Activated T-cell treated with anti-CD3 and anti-CD28 coated beads, Interleukin-2, amount 50 U/mL, for 72 hours (primary cell): Measurements from ENCODE around the gene AKR1C2. TPM values are rescaled to one million over a fixed set of nuclear protein-coding genes. Genes with fewer than 3 reads are reported as not detected.
"Not testable (repeated sequence)": the region's sequence is repeated elsewhere in the genome, so short reads cannot be mapped to it uniquely, and the experiment has no call there.

Experiments
- ATAC-seq, 2 donors: fragments of 150-1000 bp; cut with Tn5 transposase; replicated peaks in 1 of 2; 2 replicates each; pipeline ENCODE4 v1.10.0; 2021; ENCODE audit warnings: moderate library complexity in 2 of 2, mild to moderate bottlenecking in 1 of 2
- DNase-seq, 2 donors: peaks; one replicate each; pipeline ENCODE4 v3.0.0; 2021 to 2022; ENCODE audit warnings: mixed read lengths in 1 of 2
- H3K27ac Mint-ChIP-seq: one replicate; pipeline ENCODE4 v1.8.0; 2022; ENCODE audit warnings: mild to moderate bottlenecking, moderate library complexity, mixed read lengths
- H3K27me3 Mint-ChIP-seq: one replicate; pipeline ENCODE4 v1.8.0; 2022; ENCODE audit warnings: low read depth, mixed read lengths
- H3K36me3 Mint-ChIP-seq, 2 donors: one replicate each; pipeline ENCODE4 v1.8.0; 2022; ENCODE audit warnings: mixed read lengths in 2 of 2, mild to moderate bottlenecking in 1 of 2; ENCODE audit not compliant: insufficient read depth in 2 of 2
- H3K4me1 Mint-ChIP-seq: one replicate; pipeline ENCODE4 v1.8.0; 2022; ENCODE audit warnings: low read depth, mixed read lengths
- H3K4me3 Mint-ChIP-seq, 2 donors: one replicate each; pipeline ENCODE4 v1.8.0; 2022; ENCODE audit warnings: mild to moderate bottlenecking in 2 of 2, mixed read lengths in 2 of 2, moderate library complexity in 2 of 2
- H3K9me3 Mint-ChIP-seq, 2 donors: one replicate each; pipeline ENCODE4 v1.8.0; 2022; ENCODE audit warnings: mixed read lengths in 2 of 2
- total RNA-seq, 2 donors: library from RNA; stranded (reverse); gene quantifications; one replicate each; pipeline ENCODE4 v1.2.3, GENCODE V29; 2022

The AKR1C2 gene
- under 1 TPM in 1 of 2 donors, not detected in 1; 0.22 TPM for total RNA-seq

GRCh38 chr10:5003127-5004029 is at the start of gene AKR1C2:
TSS of gene AKR1C2 (minus strand) at chr10:5003857. CDS start at chr10:5003835, 22 bp downstream.
- not testable (repeated sequence) for H3K9me3 Mint-ChIP-seq, H3K27ac Mint-ChIP-seq, H3K4me1 Mint-ChIP-seq, DNase-seq, ATAC-seq, H3K36me3 Mint-ChIP-seq, H3K4me3 Mint-ChIP-seq, H3K27me3 Mint-ChIP-seq

- not testable (repeated sequence) for H3K9me3 Mint-ChIP-seq, H3K36me3 Mint-ChIP-seq, DNase-seq, H3K4me1 Mint-ChIP-seq, H3K4me3 Mint-ChIP-seq, H3K27me3 Mint-ChIP-seq, H3K27ac Mint-ChIP-seq, ATAC-seq
These were observed 49.4 kb upstream of the AKR1C2 start for GRCh38 chr10:5052951-5053500.

- no peaks in the 10 kb centered on the region for H3K4me1 Mint-ChIP-seq
- H3K9me3 Mint-ChIP-seq = no peaks in the 10 kb centered on the region
- no peak for DNase-seq
- no peaks in the 10 kb centered on the region for H3K36me3 Mint-ChIP-seq
- no peak overlapping the region for H3K4me3 Mint-ChIP-seq
- no peaks in the 10 kb centered on the region for H3K27me3 Mint-ChIP-seq
- no peak for ATAC-seq
- H3K27ac Mint-ChIP-seq = no peak overlapping the region
These were observed 44.4 kb upstream of the AKR1C2 start for GRCh38 chr10:5047912-5048628.

GRCh38 chr10:5047055-5047454 is 43.4 kb upstream of the AKR1C2 start:
- ATAC-seq, H3K36me3 Mint-ChIP-seq, H3K4me3 Mint-ChIP-seq, H3K4me1 Mint-ChIP-seq, H3K27ac Mint-ChIP-seq, H3K27me3 Mint-ChIP-seq, DNase-seq, H3K9me3 Mint-ChIP-seq: not testable (repeated sequence)

GRCh38 chr10:5046410-5046809 is 42.8 kb upstream of the AKR1C2 start:
- Mint-ChIP-seq H3K4me3 (no peak overlapping the region), H3K27me3 (peaks cover 6% of the 10 kb centered on the region), H3K36me3 (no peaks in the 10 kb centered on the region), H3K27ac (no peak overlapping the region), H3K4me1 (no peaks in the 10 kb centered on the region), H3K9me3 (no peaks in the 10 kb centered on the region)
- no peak for ATAC-seq
- no peak for DNase-seq

- no peak for ATAC-seq
- Mint-ChIP-seq H3K4me1 (no peaks in the 10 kb centered on the region), H3K36me3 (no peaks in the 10 kb centered on the region), H3K9me3 (no peaks in the 10 kb centered on the region), H3K27me3 (peaks cover 6% of the 10 kb centered on the region), H3K27ac (no peak overlapping the region), H3K4me3 (no peak overlapping the region)
- DNase-seq = no peak
These were observed 41.4 kb upstream of the AKR1C2 start for GRCh38 chr10:5045095-5045494.

GRCh38 chr10:5043716-5044115 is 40.1 kb upstream of the AKR1C2 start:
- Mint-ChIP-seq H3K4me3 (no peak overlapping the region), H3K27ac (no peak overlapping the region), H3K27me3 (peaks cover 6% of the 10 kb centered on the region), H3K9me3 (no peaks in the 10 kb centered on the region), H3K36me3 (no peaks in the 10 kb centered on the region), H3K4me1 (no peaks in the 10 kb centered on the region)
- ATAC-seq = no peak
- DNase-seq = no peak

- Mint-ChIP-seq H3K4me1 (no peaks in the 10 kb centered on the region), H3K9me3 (no peaks in the 10 kb centered on the region), H3K36me3 (no peaks in the 10 kb centered on the region), H3K27ac (no peak overlapping the region), H3K4me3 (no peak overlapping the region), H3K27me3 (peaks cover 10% of the 10 kb centered on the region)
- no peak for ATAC-seq
- no peak for DNase-seq
These were observed 39.3 kb upstream of the AKR1C2 start for GRCh38 chr10:5042922-5043321.

- Mint-ChIP-seq H3K4me1 (no peaks in the 10 kb centered on the region), H3K36me3 (no peaks in the 10 kb centered on the region), H3K27me3 (peaks cover 15% of the 10 kb centered on the region), H3K9me3 (no peaks in the 10 kb centered on the region), H3K4me3 (no peak overlapping the region), H3K27ac (no peak overlapping the region)
- DNase-seq = no peak
- no peak for ATAC-seq
These were observed 37.9 kb upstream of the AKR1C2 start for GRCh38 chr10:5041471-5042023.

- no peak for ATAC-seq
- DNase-seq = no peak
- Mint-ChIP-seq H3K4me1 (no peaks in the 10 kb centered on the region), H3K9me3 (no peaks in the 10 kb centered on the region), H3K27ac (no peak overlapping the region), H3K27me3 (peaks cover 15% of the 10 kb centered on the region), H3K36me3 (no peaks in the 10 kb centered on the region), H3K4me3 (no peak overlapping the region)
These were observed 37.3 kb upstream of the AKR1C2 start for GRCh38 chr10:5040781-5041470.

GRCh38 chr10:5040010-5040673 is 36.5 kb upstream of the AKR1C2 start:
- peaks cover 15% of the 10 kb centered on the region for H3K27me3 Mint-ChIP-seq
- peaks cover 0 to 3% of the 10 kb centered on the region in 2 donors for H3K9me3 Mint-ChIP-seq
- DNase-seq (no peak), ATAC-seq (no peak)
- no peaks in the 10 kb centered on the region for H3K4me1 Mint-ChIP-seq
- H3K36me3 Mint-ChIP-seq = peaks cover 0 to 2% of the 10 kb centered on the region in 2 donors
- H3K27ac Mint-ChIP-seq = no peak overlapping the region
- no peak overlapping the region for H3K4me3 Mint-ChIP-seq

- H3K4me1 Mint-ChIP-seq = no peaks in the 10 kb centered on the region
- ATAC-seq = no peak
- H3K9me3 Mint-ChIP-seq = peaks cover 2 to 4% of the 10 kb centered on the region in 2 donors
- no peak for DNase-seq
- peaks cover 15% of the 10 kb centered on the region for H3K27me3 Mint-ChIP-seq
- peaks cover 2 to 6% of the 10 kb centered on the region in 2 donors for H3K36me3 Mint-ChIP-seq
- no peak overlapping the region for H3K4me3 Mint-ChIP-seq
- no peak overlapping the region for H3K27ac Mint-ChIP-seq
These were observed 35.1 kb upstream of the AKR1C2 start for GRCh38 chr10:5038733-5039132.
